Hematopoietic multipotent progenitor cell treated with erythropoietin and hydrocortisone succinate and interleukin-3 and kit ligand, for 15 days (in vitro differentiated cells): ENCODE results near the gene SLC2A4RG.

Experiments
- DNase-seq: peaks from one replicate; pipeline ENCODE4 v3.0.0-alpha.2; 2015; ENCODE audit warnings: low spot score

Gene SLC2A4RG

GRCh38 chr20:63777614-63778013, 38.0 kb downstream of the SLC2A4RG start:
- DNase-seq = no peak

DNA sequence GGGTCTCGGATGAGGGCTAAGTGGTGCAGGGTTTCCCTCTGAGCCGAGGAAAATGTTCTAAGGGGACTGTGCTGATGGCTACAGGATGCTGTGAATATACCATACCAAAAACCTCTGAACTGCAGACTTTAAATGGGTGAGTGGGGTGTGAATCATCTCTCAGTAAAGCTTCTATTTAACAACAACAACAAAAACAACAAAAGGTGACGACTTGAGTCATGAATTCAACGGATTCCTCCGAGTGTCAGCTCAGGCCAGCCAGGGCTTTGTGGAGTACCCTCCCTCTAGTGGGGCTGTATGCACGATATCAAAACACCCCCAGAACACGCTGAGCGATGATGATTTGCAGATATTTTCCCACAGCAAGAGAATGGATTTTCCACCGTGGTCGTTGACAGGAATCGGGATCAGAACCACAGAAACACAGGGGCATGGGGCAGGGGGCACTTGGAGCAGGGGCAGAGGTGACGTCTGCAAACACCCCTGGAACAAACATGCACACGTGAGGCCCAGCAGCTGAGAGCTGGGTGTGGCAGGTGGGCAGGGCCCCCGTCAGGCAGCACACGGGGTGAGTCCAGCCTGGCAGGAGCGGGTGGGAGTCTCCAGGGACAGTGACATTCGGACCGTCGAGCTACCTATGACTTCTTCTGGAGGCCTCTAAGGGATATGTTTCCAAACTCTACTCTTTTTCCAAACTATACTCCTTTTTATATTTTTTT, 38.6 kb downstream of the SLC2A4RG start:
- no peak for DNase-seq

- DNase-seq = no peak
Measured at GRCh38 chr20:63778857-63779256, 39.3 kb downstream of the SLC2A4RG start.

DNA sequence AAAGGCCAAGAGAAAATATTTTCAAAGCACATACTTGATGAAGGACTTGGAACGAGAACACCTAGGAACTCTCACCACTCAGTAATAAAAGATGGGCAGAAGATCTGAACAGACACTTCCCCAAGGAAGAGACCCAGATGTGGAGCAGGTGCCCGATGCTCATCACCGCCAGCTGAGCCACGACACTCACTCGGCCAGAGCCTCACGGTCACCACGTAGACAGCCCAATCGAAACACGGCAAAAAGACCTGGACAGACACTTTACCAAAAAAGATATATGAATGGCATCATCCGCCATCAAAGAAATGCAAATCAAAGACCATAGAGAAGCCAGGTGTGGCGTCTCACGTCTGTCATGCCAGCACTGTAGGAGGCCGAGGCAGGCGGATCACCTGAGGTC, 41.6 kb downstream of the SLC2A4RG start:
- DNase-seq = no peak

DNA sequence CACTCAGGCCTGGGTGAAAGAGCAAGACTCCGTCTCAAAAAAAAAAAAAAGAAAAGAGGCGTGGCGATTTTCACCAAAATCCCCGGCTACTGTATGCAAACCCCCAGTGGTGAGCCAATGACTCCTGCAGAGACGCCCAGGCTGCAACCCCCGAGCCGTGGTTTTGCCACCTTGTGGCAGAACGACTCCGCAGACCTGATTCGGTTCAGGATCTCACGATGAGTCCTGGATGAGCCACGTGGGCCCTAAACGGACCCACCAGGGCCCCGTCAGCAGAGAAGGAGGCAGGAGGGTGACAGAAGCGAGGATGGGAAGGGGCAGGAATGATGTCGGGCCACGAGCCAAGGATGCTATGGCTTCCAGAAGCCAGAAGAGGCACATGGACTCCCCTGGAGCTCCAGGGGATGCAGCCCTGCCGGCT, 42.5 kb downstream of the SLC2A4RG start:
- no peak for DNase-seq

GRCh38 chr20:63782521-63782971, 43.0 kb downstream of the SLC2A4RG start:
- no peak for DNase-seq

- DNase-seq = no peak
Measured at GRCh38 chr20:63783970-63784369, 44.4 kb downstream of the SLC2A4RG start.

- DNase-seq = no peak
Measured at GRCh38 chr20:63785691-63786131, 46.1 kb downstream of the SLC2A4RG start.

GRCh38 chr20:63787302-63787701, 47.7 kb downstream of the SLC2A4RG start:
- DNase-seq = no peak

DNA sequence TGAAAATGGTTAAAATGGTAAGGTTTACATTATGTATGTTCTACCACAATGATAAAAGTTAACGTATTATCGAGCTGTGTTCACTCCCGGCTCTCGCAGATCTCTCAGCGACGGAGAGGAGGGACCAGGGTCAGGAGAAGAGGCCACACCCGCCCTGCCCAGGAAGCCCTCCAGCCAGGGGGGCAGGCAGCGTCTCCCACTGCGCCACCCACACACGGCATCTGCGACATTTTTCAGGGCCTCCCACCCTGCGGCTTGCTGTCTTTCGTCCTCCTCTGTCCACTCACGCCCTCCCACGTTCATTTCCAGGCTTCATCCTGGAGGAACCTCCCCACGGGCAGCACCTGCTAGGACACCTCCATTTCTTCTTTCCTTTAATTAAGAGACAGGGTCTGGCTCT, 48.2 kb downstream of the SLC2A4RG start:
- DNase-seq = no peak

DNA sequence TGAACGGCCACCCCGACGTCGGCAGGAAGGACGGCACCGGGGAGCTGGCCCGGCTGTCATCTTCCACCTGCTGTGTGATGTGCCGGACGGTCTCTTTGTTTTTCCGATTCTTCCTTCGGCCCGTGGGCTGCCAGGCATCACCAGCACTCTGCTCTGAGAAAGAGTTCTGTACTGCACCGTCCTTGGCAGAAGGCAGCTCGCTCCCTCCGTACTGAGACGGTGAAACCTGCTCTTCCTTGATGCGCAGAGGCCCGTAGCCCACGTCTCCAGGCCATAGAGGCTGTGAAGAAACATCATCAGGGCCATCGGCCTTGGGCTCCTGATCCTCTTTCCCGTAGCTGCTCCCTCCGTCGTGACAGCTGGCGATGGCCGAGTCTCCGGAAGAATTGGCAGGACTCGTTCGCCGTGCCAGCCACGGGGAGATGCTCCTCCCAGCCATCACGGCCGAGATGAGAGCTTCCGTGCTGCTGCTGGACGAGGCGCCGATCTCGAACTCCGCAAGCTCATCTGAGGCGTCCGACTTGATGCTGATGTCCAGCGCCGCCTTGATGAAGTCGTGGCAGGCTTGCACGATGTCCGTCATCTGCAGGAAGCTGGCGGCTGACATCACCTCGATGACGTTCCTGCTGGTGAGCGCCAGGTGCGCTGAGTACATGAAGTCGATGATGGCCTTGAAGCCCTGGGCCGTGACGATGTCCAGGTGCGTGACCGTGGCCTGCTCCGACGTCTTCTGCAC, 50.4 kb downstream of the SLC2A4RG start:
- DNase-seq = no peak

GRCh38 chr20:63790572-63791168, 51.1 kb downstream of the SLC2A4RG start:
- no peak for DNase-seq

DNA sequence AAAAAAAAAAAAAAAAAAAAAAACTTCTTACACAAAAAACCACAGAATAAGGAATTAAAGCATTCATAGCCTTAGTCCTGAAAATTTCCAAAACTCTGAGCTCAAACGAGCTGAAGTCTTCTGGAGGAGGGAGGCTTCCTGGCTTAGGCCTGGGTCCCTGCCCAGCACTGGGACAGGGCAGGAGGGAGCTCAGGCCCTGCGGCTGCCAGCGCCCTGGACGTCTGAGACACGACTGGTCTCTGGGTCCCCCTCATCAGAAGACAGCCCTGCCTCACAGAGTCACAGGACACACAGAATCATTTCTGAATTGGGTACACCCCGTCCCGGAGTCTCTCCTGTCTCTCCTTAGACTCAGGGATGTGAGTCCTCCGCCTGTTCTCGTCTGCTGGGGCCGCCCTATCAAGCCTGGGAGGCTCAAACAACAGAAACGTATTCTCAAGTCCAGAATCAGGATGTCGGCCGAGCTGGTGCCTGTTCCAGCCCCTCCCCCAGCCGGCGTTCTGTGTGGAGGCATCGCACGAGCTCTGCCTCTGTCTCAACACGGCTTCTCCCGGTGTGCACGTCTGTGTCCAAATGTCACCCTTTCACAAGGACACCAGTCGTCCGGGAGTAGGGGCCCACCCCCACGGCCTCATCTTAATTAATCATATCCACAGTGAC, 52.1 kb downstream of the SLC2A4RG start:
- no peak for DNase-seq

DNA sequence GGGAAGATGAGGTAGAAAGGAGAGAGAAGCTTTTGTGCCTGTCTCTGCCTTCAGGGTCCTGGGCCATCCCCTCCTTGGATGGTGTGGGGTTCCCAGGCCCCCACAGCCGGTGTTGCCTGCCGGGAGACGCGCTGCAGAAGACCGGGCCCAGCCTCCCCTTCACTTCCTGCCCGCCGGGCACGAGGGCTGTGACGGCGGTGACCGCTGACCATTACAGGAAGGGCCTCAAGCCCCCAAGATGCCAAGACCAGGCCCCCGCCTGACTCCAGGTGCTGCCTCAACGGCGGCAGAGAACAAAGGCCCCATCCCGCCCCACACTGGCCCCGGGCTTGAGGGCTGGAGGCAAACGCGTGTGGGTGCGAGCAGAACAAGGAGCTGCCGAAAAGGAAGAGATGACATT, 53.3 kb downstream of the SLC2A4RG start:
- DNase-seq = no peak
